HL-60 (cell line): ENCODE results near the gene KRTAP5-6.

Experiments used
- DNase-seq, 2 experiments: peaks; one replicate each; pipeline ENCODE4 v3.0.0-alpha.2; 2010 to 2020; ENCODE audit warnings: low read depth in 1 of 2, low spot score in 1 of 2
- H3K27ac ChIP-seq: fragments of 250-450 bp; sonication (Bioruptor Pico); replicated peaks from 2 replicates; pipeline ENCODE4 v1.5.1; 2020; ENCODE audit warnings: mild to moderate bottlenecking, moderate library complexity
- H3K27me3 ChIP-seq: fragments of 250-450 bp; sonication (Bioruptor Pico); 2 replicates; pipeline ENCODE4 v1.5.1; 2021; ENCODE audit warnings: mild to moderate bottlenecking, moderate library complexity; ENCODE audit not compliant: insufficient read depth, poor library complexity, severe bottlenecking
- H3K4me3 ChIP-seq: replicated peaks from 2 replicates; pipeline ENCODE4 v1.5.1; 2011; ENCODE audit warnings: mild to moderate bottlenecking, control low read depth, low read length; ENCODE audit not compliant: insufficient read depth
- CTCF ChIP-seq: IDR thresholded peaks from one replicate; pipeline ENCODE4 v1.5.1; 2011; ENCODE audit warnings: low read length, control low read depth, inconsistent platforms; ENCODE audit not compliant: insufficient read depth
- GABPA ChIP-seq: IDR thresholded peaks from 2 replicates; pipeline ENCODE4 v1.6.1; 2012; ENCODE audit warnings: low read depth
- POLR2AphosphoS5 ChIP-seq: IDR thresholded peaks from 2 replicates; pipeline ENCODE4 v1.6.1; 2012; ENCODE audit warnings: low read depth
- REST ChIP-seq: IDR thresholded peaks from 2 replicates; pipeline ENCODE4 v1.6.1; 2012; ENCODE audit warnings: low read depth; ENCODE audit not compliant: insufficient replicate concordance
- SPI1 ChIP-seq: IDR thresholded peaks from 2 replicates; pipeline ENCODE4 v1.6.1; 2012; ENCODE audit warnings: low read depth, mild to moderate bottlenecking, borderline replicate concordance

The KRTAP5-6 gene

GRCh38 chr11:1650034-1650917 is 46.7 kb upstream of the KRTAP5-6 start:
- Histone ChIP-seq H3K4me3 (no peak overlapping the region), H3K27ac (no peak overlapping the region), H3K27me3 (peaks cover 26% of the 10 kb centered on the region)
- DNase-seq: no peak
- TF ChIP-seq POLR2AphosphoS5: no peak
- no peak for TF ChIP-seq REST
- no peak for TF ChIP-seq SPI1
- no peak for TF ChIP-seq GABPA
- no peak for TF ChIP-seq CTCF

- Histone ChIP-seq H3K27ac (no peak overlapping the region), H3K4me3 (no peak overlapping the region), H3K27me3 (peaks cover 27% of the 10 kb centered on the region)
- TF ChIP-seq GABPA (no peak), REST (no peak), CTCF (no peak), SPI1 (no peak)
- no peak for DNase-seq
These were observed 46.1 kb upstream of the KRTAP5-6 start for GRCh38 chr11:1650918-1651262.

- Histone ChIP-seq H3K4me3 (no peak overlapping the region), H3K27ac (no peak overlapping the region), H3K27me3 (peaks cover 27% of the 10 kb centered on the region)
- DNase-seq: no peak
- TF ChIP-seq SPI1: no peak
- no peak for TF ChIP-seq CTCF
- no peak for TF ChIP-seq POLR2AphosphoS5
- TF ChIP-seq REST: no peak
- TF ChIP-seq GABPA: no peak
These were observed 45.5 kb upstream of the KRTAP5-6 start for GRCh38 chr11:1651411-1651980.
